ENCODE data around the gene BHMT. TPM values are rescaled to one million over a fixed set of nuclear protein-coding genes. Genes with fewer than 3 reads are reported as not detected.

Gene BHMT
- total RNA-seq, 2 experiments from 2014 or later, result not detected

GRCh38 chr5:79119486-79119885 is 7.9 kb downstream of the BHMT start:
- Mint-ChIP-seq H3K36me3 (ENCODE audit: low read depth) (no peaks in the 10 kb centered on the region), H3K4me1 (peaks cover 2% of the 10 kb centered on the region), H3K9me3 (ENCODE audit: low read depth) (no peaks in the 10 kb centered on the region), H3K27ac (no peak overlapping the region), H3K4me3 (no peak overlapping the region), H3K27me3 (peaks cover 10% of the 10 kb centered on the region)
- intact Hi-C loops (cut with DNase I, micrococcal nuclease), result no loop called here
- POLR2A ChIA-PET, result interaction anchor here (0.6 kb wide), 1 partner anchor 1591 kb away, joined by 3 read pairs; no protein-coding TSS in a partner anchor
- no peak for DNase-seq
- no peak for ATAC-seq
- CTCF ChIA-PET, result interaction anchor here (0.9 to 2.0 kb wide), 4 partner anchors 13 to 99 kb away, joined by 3 to 13 read pairs (median 4); no protein-coding TSS in a partner anchor

- H3K4me3 Mint-ChIP-seq, result no peak overlapping the region
- H3K36me3 Mint-ChIP-seq (ENCODE audit: low read depth), result no peaks in the 10 kb centered on the region
- no peaks in the 10 kb centered on the region for H3K9me3 Mint-ChIP-seq (ENCODE audit: low read depth)
- ChIA-PET POLR2A (no interaction called here), CTCF (interaction anchor here (1.4 to 2.0 kb wide), 3 partner anchors 13 to 99 kb away, joined by 4 to 13 read pairs (median 4); no protein-coding TSS in a partner anchor)
- H3K4me1 Mint-ChIP-seq, result peaks cover 2% of the 10 kb centered on the region
- H3K27me3 Mint-ChIP-seq, result peaks cover 10% of the 10 kb centered on the region
- intact Hi-C loops (cut with DNase I, micrococcal nuclease), result no loop called here
- DNase-seq (peak; percentile 31), ATAC-seq (peak; percentile 49)
- H3K27ac Mint-ChIP-seq, result no peak overlapping the region
These were observed 8.6 kb downstream of the BHMT start for GRCh38 chr5:79120221-79120620.

- peaks cover 6% of the 10 kb centered on the region for H3K27me3 Mint-ChIP-seq
- DNase-seq, result no peak
- H3K27ac Mint-ChIP-seq, result no peak overlapping the region
- intact Hi-C loops (cut with DNase I, micrococcal nuclease), result no loop called here
- no peak overlapping the region for H3K4me3 Mint-ChIP-seq
- peaks cover 2% of the 10 kb centered on the region for H3K4me1 Mint-ChIP-seq
- POLR2A ChIA-PET, result no interaction called here
- ATAC-seq, result no peak
- H3K36me3 Mint-ChIP-seq (ENCODE audit: low read depth), result no peaks in the 10 kb centered on the region
- CTCF ChIA-PET, result interaction anchor here (2.6 kb wide), 1 partner anchor 9 kb away, joined by 11 read pairs; no protein-coding TSS in a partner anchor
- H3K9me3 Mint-ChIP-seq (ENCODE audit: low read depth), result no peaks in the 10 kb centered on the region
These were observed 11.4 kb downstream of the BHMT start for GRCh38 chr5:79122973-79123372.

GRCh38 chr5:79124607-79125006 is 13.0 kb downstream of the BHMT start:
- DNase-seq, result no peak
- intact Hi-C loops (cut with DNase I, micrococcal nuclease), result no loop called here
- ChIA-PET CTCF (interaction anchor here (0.8 kb wide), 2 partner anchors 20 to 84 kb away, joined by 3 read pairs; no protein-coding TSS in a partner anchor), POLR2A (no interaction called here)
- Mint-ChIP-seq H3K9me3 (ENCODE audit: low read depth) (no peaks in the 10 kb centered on the region), H3K27ac (no peak overlapping the region), H3K4me3 (no peak overlapping the region), H3K4me1 (peaks cover 2% of the 10 kb centered on the region), H3K27me3 (no peaks in the 10 kb centered on the region), H3K36me3 (ENCODE audit: low read depth) (no peaks in the 10 kb centered on the region)
- no peak for ATAC-seq

GRCh38 chr5:79130781-79131180 is 19.2 kb downstream of the BHMT start:
- H3K9me3 Mint-ChIP-seq (ENCODE audit: low read depth), result no peaks in the 10 kb centered on the region
- ATAC-seq (no peak), DNase-seq (no peak)
- ChIA-PET CTCF (interaction anchor here (0.8 to 8.8 kb wide), 2 partner anchors 25 to 109 kb away, joined by 3 to 299 read pairs; no protein-coding TSS in a partner anchor), POLR2A (no interaction called here)
- no peak overlapping the region for H3K4me3 Mint-ChIP-seq
- peaks cover 3% of the 10 kb centered on the region for H3K27me3 Mint-ChIP-seq
- no peaks in the 10 kb centered on the region for H3K36me3 Mint-ChIP-seq (ENCODE audit: low read depth)
- peaks cover 15% of the 10 kb centered on the region for H3K4me1 Mint-ChIP-seq
- no peak overlapping the region for H3K27ac Mint-ChIP-seq
- intact Hi-C loops (cut with DNase I, micrococcal nuclease), result loop anchor here (5.0 kb wide), 2 partner anchors 107 to 243 kb away; partner anchors contain the start of gene JMY (in 1 of the 2)

- peaks cover 15% of the 10 kb centered on the region for H3K4me1 Mint-ChIP-seq
- peak overlapping the region; percentile 51 for H3K4me3 Mint-ChIP-seq
- CTCF ChIA-PET, result interaction anchor here (0.6 to 8.8 kb wide), 76 partner anchors 10 to 1289 kb away, joined by 3 to 299 read pairs (median 4); partner anchors contain the start of genes ARSB, HOMER1 and THBS4
- no peaks in the 10 kb centered on the region for H3K36me3 Mint-ChIP-seq (ENCODE audit: low read depth)
- DNase-seq, result no peak
- no peaks in the 10 kb centered on the region for H3K9me3 Mint-ChIP-seq (ENCODE audit: low read depth)
- H3K27ac Mint-ChIP-seq, result peak overlapping the region; percentile 95
- H3K27me3 Mint-ChIP-seq, result peaks cover 3% of the 10 kb centered on the region
- no peak for ATAC-seq
- POLR2A ChIA-PET, result no interaction called here
- intact Hi-C loops (cut with DNase I, micrococcal nuclease), result loop anchor here (1.0 to 5.0 kb wide), 8 partner anchors 102 to 950 kb away; partner anchors contain the start of gene JMY (in 1 of the 2)
These were observed 21.6 kb downstream of the BHMT start for GRCh38 chr5:79133121-79133656.

GRCh38 chr5:79133657-79134451 is 22.2 kb downstream of the BHMT start:
- H3K27ac Mint-ChIP-seq, result peak overlapping the region; percentile 95
- intact Hi-C loops (cut with DNase I, micrococcal nuclease), result loop anchor here (1.0 to 5.0 kb wide), 8 partner anchors 101 to 949 kb away; partner anchors contain the start of gene JMY (in 1 of the 2)
- ChIA-PET POLR2A (no interaction called here), CTCF (interaction anchor here (0.6 to 8.8 kb wide), 60 partner anchors 11 to 1290 kb away, joined by 3 to 299 read pairs (median 4); partner anchors contain the start of genes ARSB, HOMER1 and THBS4)
- H3K36me3 Mint-ChIP-seq (ENCODE audit: low read depth), result no peaks in the 10 kb centered on the region
- peak; percentile 92 for ATAC-seq
- H3K27me3 Mint-ChIP-seq, result peaks cover 3% of the 10 kb centered on the region
- no peaks in the 10 kb centered on the region for H3K9me3 Mint-ChIP-seq (ENCODE audit: low read depth)
- peak; percentile 85 for DNase-seq
- H3K4me3 Mint-ChIP-seq, result peak overlapping the region; percentile 51
- H3K4me1 Mint-ChIP-seq, result peaks cover 15% of the 10 kb centered on the region

- POLR2A ChIA-PET, result no interaction called here
- peaks cover 15% of the 10 kb centered on the region for H3K4me1 Mint-ChIP-seq
- CTCF ChIA-PET, result interaction anchor here (0.9 to 8.8 kb wide), 6 partner anchors 9 to 948 kb away, joined by 3 to 299 read pairs (median 4); no protein-coding TSS in a partner anchor
- ATAC-seq (peak; percentile 30), DNase-seq (no peak)
- H3K4me3 Mint-ChIP-seq, result no peak overlapping the region
- intact Hi-C loops (cut with DNase I, micrococcal nuclease), result no loop called here
- H3K27me3 Mint-ChIP-seq, result peaks cover 3% of the 10 kb centered on the region
- H3K27ac Mint-ChIP-seq, result no peak overlapping the region
- no peaks in the 10 kb centered on the region for H3K36me3 Mint-ChIP-seq (ENCODE audit: low read depth)
- H3K9me3 Mint-ChIP-seq (ENCODE audit: low read depth), result no peaks in the 10 kb centered on the region
These were observed 24.4 kb downstream of the BHMT start for GRCh38 chr5:79135790-79136553.

GRCh38 chr5:79136618-79137017 is 25.0 kb downstream of the BHMT start:
- no peaks in the 10 kb centered on the region for H3K9me3 Mint-ChIP-seq (ENCODE audit: low read depth)

GRCh38 chr5:79140553-79140952 is 28.9 kb downstream of the BHMT start:
- intact Hi-C loops (cut with DNase I, micrococcal nuclease), result no loop called here
- no peak for DNase-seq
- no peaks in the 10 kb centered on the region for H3K36me3 Mint-ChIP-seq (ENCODE audit: low read depth)
- H3K27me3 Mint-ChIP-seq, result peaks cover 8% of the 10 kb centered on the region
- ChIA-PET CTCF (interaction anchor here (0.8 kb wide), 1 partner anchor 116 kb away, joined by 3 read pairs; no protein-coding TSS in a partner anchor), POLR2A (no interaction called here)
- no peak overlapping the region for H3K4me3 Mint-ChIP-seq
- H3K9me3 Mint-ChIP-seq (ENCODE audit: low read depth), result no peaks in the 10 kb centered on the region
- H3K4me1 Mint-ChIP-seq, result no peaks in the 10 kb centered on the region
- no peak overlapping the region for H3K27ac Mint-ChIP-seq
- no peak for ATAC-seq

More at GRCh38 chr5:79136618-79137017, 25.0 kb downstream of the BHMT start:
- ATAC-seq (no peak), DNase-seq (no peak)
- ChIA-PET POLR2A (no interaction called here), CTCF (interaction anchor here (1.3 to 8.8 kb wide), 2 partner anchors 115 to 327 kb away, joined by 4 to 299 read pairs; no protein-coding TSS in a partner anchor)
- Mint-ChIP-seq H3K27me3 (peaks cover 3% of the 10 kb centered on the region), H3K27ac (no peak overlapping the region), H3K36me3 (ENCODE audit: low read depth) (no peaks in the 10 kb centered on the region), H3K4me1 (peaks cover 15% of the 10 kb centered on the region), H3K4me3 (no peak overlapping the region)
- intact Hi-C loops (cut with DNase I, micrococcal nuclease), result no loop called here

Data from activated CD4-positive, alpha-beta T cell treated with anti-CD3 and anti-CD28 coated beads for 36 hours (primary cell).